Endometrium (tissue), 2 donors: ENCODE results near the gene IFIH1.

Source experiments
- FAIRE-seq: peaks from 2 replicates; lab custom pipeline; 2012; peaks lifted over from hg19 to GRCh38; lab: Jason Lieb, UNC
- donor health status: control.
- donor health status: control.

IFIH1 gene

GRCh38 chr2:162308747-162309503 lies 9.6 kb downstream of the IFIH1 start:
- FAIRE-seq: no peak

DNA sequence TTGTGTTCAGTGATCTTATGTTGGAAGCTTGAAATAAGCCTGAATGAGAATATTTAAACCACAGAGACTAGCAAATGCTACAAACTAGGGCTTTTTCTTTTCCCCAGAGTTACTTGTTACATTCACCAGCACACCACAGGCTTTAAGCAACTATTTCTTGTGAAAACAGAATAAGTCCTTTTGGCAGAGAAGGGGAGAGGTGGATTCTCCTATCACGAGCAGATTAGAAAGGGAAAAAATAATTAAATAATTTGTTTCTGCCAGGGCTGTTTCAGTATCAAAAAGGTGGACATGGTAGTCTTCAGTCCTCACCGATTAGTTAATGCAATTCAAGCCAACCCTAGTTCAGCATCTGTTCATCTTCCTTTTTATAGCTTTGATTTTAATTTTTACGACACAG lies 12.6 kb downstream of the IFIH1 start:
- FAIRE-seq: no peak

DNA sequence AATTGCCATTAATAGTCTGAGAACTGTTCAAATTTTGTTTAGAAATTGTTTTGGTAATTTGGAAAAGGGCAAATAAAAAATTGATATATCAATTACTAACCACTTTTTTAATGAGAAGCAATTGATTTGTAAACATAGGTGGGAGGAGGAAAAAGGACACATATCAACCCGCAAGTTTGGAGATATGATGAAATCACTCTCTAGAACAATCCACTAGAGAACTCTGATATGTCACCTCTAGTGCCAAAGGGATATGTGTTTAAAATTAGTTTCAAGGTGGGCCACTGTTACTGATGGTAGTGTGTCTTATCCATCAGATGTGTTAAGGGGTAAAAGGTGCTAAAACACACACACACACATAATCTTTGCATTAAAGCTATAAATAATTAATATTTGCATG lies 16.6 kb downstream of the IFIH1 start:
- FAIRE-seq: no peak

GRCh38 chr2:162301151-162301804 lies 17.2 kb downstream of the IFIH1 start:
- peak; percentile 96 for FAIRE-seq

DNA sequence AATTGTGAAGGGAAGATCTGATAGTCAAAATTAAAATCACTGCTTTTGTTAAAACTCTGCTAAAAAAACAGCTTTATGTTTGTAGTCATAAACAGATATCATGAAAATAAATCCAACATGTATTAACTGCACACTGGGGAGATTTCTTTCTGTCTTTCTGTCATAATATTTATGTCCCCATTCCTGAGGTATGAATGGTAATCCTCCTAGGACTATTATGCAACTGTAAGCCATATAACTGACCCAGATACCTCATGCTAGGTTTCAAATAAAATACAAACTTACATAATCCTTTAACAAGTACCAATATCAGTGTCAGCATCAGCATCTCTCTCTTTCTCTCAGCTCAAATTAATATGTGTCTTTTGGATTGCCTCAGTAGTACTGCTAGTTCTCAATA lies 18.2 kb downstream of the IFIH1 start:
- FAIRE-seq: no peak

- FAIRE-seq: no peak
These were observed 19.7 kb downstream of the IFIH1 start for GRCh38 chr2:162298669-162299335.

DNA sequence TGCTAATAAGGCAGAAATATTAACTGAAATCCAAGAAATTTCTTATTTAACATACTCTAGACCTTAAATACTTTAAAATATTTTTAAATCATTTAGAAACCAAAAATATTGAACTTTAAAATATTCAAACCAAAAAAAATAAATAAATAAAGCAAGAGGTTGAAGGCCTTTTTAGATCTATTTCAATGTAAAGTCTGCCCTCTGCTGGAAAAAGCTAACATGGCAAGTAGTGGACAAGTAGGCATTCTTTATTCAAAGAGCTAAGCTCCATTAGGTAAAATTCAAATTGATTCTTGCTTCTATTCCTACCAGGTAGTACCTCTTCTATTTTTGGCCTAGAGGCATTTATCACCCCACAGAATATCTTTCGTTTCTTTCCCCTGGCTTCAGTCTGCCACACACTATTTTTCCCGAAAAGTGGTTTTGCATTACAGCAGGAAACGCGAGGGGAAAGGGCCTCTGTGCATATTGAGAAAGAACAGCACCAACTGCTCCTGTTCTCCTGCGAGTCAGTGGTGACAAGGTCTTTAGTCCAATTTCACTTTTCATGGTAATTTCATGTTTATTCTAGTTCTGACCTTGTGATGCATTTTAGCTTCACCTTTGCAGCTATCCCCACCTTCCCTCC lies 20.4 kb downstream of the IFIH1 start:
- FAIRE-seq: peak; percentile 98

DNA sequence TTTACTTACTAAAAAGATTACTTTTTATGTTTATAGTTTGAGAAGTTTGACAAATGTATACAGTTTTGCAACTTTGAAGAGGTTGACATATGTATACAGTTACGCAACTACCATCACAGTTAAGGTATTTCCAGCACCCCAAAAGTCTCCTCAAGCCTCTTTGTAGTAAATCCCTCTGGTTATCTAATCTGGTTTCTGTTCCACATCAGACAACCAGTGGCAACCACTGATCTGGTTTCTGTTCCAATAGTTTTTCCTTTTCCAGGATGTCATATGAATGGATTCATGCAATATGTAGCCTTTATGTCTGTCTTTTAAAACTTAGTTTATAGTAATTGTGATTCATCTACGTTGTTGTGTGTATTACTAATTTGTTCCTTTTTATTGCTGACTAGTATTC lies 23.5 kb downstream of the IFIH1 start:
- FAIRE-seq: no peak

DNA sequence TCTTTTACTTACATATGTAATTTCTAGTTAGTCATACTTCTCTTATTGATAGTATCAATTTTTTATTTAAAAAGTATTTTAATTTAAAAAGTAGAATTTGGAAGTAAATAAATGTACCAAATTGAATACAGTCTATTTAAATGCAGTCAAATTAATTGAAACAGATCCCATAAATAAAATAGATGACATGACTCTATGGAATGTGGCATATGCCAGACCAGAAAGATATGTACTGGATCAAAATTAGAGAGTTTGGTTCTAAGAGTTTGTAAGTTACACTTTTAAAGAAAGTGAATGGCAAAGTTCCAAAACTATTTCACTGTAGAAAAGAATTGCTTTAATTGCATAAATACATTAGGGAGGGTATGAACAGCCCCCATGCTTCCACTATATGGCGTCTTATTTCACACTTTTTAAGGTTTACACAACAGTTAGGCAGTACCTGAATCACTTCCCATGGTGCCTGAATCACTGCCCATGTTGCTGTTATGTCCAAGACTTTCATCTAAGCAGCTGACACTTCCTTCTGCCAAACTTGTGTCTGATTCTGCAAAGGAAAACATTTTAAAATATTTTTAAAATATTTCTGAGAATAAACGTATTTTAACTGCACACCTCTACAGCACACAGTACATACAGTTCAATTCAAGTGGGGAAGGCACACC lies 25.2 kb downstream of the IFIH1 start:
- FAIRE-seq: peak; percentile 65

GRCh38 chr2:162291748-162292147 lies 26.7 kb downstream of the IFIH1 start:
- no peak for FAIRE-seq

DNA sequence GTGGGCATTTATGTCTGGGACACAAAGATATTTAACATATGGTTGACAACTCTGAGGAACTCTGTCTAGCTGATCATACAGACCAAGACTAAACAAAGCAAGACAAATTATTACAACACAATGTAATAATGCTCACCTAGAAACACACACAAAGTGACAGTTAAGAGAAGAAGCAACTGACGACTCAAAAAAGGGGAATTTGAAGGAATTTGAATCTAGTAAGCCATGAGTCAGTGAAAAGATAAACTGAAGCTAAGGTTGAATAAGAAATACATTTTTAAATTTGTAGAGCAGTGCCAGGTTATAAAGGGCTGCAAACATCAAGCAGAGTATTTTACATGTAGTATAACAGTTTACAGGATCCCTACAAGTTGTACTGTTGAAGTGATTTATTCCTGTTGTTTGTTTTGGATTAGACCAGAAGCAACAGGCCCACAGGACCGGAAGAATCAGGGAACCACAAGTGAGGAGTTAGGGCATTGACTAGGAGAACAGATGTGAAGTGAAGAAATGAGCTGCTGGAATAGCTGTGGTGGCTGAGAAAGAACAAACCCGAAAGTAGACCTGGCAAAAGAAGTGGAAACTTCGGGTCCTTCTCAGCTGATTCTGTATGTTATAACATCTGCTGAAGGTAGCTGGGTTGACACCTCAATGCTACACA lies 35.6 kb downstream of the IFIH1 start:
- no peak for FAIRE-seq

DNA sequence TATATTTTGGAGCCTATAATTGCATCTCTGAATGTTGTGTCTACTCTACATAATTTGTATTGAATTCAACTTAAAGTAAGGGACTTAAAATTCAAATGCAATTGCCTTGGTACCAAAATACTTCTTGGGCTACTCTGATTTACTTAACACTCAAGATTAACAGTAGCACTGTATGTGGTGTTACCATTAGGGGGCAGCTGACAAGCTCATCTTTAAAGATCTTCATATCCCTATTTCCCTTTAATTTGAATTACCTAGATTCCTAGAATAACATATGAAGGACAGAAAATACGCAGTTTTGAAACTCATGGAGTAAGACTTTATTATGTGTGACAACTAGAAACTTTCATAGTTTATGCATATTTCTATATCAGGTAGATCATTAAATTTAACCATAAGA lies 37.8 kb downstream of the IFIH1 start:
- no peak for FAIRE-seq

GRCh38 chr2:162277381-162277780 lies 41.1 kb downstream of the IFIH1 start:
- no peak for FAIRE-seq

DNA sequence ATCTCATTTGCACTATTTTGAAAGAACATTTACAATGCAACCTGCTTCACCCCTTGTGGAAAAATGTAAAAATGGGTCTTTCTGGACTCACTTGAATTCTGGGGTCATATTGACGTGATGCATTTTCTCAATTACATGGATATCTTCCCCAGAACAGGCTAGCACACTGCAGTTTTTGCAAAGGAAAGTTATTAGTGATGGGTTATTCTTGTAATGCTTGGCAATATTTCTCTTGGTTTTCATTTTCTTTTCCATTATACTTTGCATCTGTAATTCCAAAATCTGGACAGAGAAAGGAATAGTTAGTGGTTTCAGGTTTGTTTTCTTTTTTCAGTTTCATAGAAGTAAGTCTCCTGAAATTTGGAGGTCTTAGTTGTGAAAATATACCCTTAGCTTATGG lies 50.5 kb downstream of the IFIH1 start:
- FAIRE-seq: no peak

DNA sequence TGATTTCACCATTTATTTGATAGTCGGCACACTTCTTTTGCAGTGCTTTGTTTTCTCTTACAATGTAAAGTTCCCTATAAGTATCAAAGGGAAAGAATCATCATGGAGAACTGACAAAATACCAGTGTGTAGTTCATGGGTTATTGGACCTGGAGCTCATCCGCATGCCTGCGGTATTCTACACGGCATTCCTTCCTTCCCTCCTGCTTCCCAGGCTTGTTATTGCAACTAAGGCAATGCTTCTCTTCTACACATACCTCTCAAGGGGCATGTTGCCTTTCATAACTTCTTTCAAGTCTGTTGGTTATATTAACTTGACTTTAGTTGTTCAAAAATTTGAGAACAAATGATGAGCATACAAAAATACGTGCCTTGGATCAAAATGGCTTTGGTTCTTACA lies 51.0 kb downstream of the IFIH1 start:
- no peak for FAIRE-seq

GRCh38 chr2:162266460-162266760 lies 52.1 kb downstream of the IFIH1 start:
- no peak for FAIRE-seq

DNA sequence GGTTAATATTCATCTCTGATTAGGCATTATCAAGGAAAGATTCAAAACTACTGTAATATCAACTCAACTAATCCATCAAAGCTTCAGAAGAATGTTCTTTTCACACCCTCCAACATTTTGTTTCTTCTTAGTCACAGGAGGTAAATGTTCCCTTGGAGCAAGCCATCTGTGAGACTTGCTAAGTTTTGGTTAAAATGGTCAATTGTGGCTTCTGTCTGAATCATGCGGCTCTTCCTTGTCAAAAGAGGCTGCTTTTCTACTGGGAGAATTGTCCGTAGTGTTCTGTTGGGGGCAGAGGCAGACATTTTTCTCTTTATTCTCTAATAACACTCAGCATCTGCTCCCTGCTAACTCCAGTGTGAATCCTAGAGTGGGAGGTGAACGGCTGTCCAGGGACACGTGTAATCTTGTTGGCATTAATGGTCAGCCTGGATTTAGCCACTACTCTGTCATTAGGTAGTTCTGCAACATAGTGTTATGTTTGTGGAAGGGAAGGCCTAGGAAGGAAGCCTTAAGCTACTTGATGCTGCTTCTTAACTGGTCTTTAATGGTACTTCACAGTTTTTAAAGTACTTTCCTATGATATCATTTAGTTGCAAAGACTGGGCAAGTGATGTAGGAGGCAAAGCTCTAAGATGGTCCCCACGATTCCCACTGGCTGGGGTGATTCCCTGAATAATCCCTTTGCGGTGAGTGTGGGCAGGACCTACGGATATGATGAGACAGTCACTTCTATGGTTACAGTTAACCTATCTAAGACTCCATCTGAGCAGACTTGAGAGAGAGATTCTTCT lies 52.6 kb downstream of the IFIH1 start:
- no peak for FAIRE-seq

DNA sequence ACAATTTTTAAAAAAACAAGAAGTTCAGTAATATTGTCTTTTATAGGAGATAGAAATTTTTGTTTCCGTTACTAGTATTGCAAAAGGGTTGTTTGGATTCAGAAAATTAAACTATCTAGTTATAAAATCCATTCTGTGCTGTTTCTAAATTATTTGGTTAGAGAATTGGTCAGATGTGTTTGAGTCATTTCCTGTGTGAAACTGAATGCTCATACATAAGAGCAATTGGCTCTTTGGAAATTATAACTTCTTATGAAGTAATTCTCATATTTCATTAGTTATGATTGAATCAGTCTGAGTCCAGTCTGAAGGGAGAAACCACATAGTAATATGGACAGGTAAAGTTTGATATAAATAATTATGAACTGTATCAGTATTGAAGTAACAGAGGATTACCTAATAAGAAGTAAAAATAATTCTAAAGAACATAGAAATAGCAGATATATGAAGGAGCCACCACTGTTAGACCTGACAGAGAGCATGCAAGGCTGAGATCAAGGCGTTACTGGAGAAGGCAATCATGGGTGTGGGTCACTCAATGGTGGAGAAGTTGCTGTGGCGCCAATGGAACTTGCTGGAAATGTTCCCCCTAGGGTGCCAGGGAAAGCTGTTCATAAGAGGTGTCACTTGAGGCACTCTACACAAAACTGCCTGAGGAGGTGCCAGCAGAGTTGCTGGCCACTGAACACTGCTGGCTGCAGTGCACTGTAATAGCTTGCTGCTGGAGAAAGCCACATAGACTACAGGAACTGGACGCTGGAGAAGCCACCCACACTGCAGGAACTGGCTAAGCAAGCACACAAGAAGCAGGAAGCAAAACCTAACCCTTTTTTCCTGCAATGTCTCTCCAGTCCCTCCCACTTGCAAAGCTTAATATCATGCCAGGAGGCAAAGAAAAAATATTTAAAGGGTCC lies 57.2 kb downstream of the IFIH1 start:
- FAIRE-seq: no peak

- FAIRE-seq: no peak
These were observed 59.8 kb downstream of the IFIH1 start for GRCh38 chr2:162258686-162259085.

GRCh38 chr2:162258169-162258568 lies 60.3 kb downstream of the IFIH1 start:
- no peak for FAIRE-seq
